ENCODE data around the gene RNF11.

The RNF11 gene

GRCh38 chr1:51266791-51267190 lies 30.7 kb downstream of the RNF11 start:
- DNase-seq: no peak

DNA sequence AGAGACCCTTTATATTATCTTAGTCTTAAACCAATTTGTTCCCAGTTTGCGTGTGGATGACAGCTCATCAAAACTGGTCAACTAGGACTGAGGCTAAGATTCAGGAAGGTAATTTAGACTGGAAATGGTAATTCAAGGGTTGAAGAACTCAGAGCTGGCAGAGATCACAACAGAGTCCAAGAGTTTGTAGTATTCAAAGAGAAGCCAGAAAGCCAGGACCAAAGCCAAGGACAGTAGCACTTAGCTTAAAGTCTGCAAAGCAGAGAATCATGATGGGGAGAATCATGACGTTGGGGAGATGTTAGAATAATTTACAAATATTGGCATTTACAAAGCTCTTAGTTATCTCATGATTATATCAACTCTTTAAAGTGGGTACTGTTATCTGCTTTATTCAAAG lies 32.6 kb downstream of the RNF11 start:
- no peak for DNase-seq

GRCh38 chr1:51270751-51271150 lies 34.7 kb downstream of the RNF11 start:
- no peak for DNase-seq

- DNase-seq: no peak
These were observed 36.8 kb downstream of the RNF11 start for GRCh38 chr1:51272916-51273315.

- no peak for DNase-seq
These were observed 38.6 kb downstream of the RNF11 start for GRCh38 chr1:51274676-51275075.

- no peak for DNase-seq
These were observed 40.2 kb downstream of the RNF11 start for GRCh38 chr1:51276286-51276685.

DNA sequence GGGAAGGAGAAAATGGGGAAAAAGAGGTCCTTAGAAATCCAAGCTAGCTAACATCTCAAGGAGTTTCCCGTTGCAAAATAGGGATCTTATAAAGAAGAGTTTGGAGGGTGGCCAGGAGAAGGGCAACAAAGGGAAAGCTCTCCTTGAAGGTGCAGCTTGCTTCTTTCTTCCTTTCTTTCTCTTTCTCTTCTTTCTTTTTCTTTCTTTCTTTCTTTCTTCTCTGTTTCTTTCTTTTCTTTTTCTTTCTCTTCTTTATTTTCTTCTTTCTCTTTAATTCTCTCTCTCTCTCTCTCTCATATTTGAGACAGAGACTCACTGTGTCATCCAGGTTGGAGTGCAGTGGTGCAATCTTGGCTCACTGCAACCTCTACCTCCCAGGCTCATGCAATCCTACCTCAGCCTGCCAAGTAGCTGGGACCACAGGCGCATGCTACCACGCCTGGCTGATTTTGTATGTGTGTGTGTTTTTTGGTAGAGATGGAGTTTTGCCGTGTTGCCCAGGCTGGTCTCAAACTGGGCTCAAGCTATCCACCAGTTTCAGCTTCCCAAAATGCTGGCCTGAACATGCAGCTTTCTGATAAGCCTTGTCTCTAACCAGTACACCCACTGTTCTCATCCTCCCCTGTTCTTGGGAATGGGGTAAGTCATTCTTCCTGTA lies 44.4 kb downstream of the RNF11 start:
- no peak for DNase-seq

- no peak for DNase-seq
These were observed 45.7 kb downstream of the RNF11 start for GRCh38 chr1:51281807-51282206.

GRCh38 chr1:51282605-51283004 lies 46.5 kb downstream of the RNF11 start:
- no peak for DNase-seq

GRCh38 chr1:51283979-51284378 lies 47.9 kb downstream of the RNF11 start:
- DNase-seq: no peak

- no peak for DNase-seq
These were observed 48.4 kb downstream of the RNF11 start for GRCh38 chr1:51284487-51284954.

GRCh38 chr1:51285055-51285454 lies 49.0 kb downstream of the RNF11 start:
- DNase-seq: no peak

GRCh38 chr1:51287966-51288365 lies 51.9 kb downstream of the RNF11 start:
- no peak for DNase-seq

DNA sequence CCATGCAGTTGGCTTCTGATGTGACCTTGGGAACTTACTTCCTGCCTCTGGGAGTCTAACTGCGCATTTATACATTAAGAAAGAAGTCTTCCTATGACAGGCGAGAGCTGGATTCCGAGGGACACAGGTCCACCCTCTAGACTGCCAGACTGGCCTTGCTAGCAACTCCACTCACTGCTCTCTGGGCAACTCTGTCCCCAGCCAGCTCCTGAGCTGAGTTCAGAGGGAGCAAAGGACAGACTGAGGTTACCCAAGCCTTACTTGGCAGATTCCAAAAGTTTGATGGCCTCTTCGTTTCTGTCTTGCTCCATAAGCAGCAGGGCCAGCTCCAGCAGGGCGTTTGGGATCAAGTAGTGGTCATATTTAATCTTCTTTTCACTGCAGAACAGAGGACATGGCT lies 52.5 kb downstream of the RNF11 start:
- DNase-seq: no peak

DNA sequence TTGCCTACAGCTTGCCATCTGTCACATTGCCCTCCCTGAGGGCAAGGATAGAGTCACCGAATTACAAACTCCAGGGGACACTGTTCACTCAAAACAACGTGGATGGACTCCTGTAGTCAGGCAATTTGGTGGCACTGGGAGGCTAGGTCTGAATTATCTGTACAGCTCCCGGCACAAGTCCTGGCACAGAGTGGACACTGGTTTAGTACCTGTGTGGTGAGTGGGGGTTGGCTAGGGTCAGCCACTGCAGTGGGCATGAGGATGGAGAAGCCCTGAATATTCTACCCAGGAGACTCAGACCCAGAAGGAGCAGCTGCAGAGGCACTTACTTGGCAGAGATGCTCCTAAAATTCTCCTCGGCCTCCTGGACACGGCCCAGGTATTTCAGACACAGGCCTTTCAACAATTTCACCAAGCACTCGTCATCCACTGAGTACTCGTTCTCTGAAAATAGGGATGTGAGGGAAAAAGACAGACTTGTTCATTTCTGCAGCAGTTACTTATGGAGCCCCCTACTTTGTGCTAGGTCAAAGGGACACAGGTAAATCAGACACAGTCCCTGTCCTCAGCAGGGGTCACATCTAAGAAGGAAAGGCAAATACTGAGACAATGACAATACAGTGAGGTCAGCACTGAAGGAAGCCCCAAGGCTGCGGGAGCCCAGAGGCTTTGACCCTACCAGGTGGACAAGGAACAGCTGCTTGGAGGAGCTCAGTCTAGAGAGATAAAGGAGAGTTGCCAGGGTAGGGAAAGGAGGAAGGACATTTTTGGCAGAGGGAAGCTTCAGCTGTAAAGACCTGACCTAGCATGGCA lies 53.8 kb downstream of the RNF11 start:
- DNase-seq: no peak

DNA sequence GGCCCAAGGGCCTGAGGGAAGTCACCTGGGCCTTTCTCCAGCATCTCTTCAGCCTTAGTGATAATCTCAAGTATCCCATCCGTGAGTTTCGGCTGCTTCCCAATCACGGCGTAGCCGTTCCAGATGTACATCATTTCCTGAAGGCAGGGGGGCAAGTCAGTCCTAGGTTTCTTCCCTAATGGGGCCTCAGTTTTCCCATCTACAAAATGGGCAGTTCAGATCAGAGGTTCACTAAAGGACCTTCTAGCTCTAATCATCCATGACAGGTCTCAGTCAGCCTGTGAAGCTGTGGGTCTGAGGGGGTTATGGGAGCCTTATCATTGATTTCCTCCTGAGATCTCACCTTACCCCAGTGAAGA lies 54.4 kb downstream of the RNF11 start:
- no peak for DNase-seq

- DNase-seq: no peak
These were observed 57.9 kb downstream of the RNF11 start for GRCh38 chr1:51293898-51294515.

DNA sequence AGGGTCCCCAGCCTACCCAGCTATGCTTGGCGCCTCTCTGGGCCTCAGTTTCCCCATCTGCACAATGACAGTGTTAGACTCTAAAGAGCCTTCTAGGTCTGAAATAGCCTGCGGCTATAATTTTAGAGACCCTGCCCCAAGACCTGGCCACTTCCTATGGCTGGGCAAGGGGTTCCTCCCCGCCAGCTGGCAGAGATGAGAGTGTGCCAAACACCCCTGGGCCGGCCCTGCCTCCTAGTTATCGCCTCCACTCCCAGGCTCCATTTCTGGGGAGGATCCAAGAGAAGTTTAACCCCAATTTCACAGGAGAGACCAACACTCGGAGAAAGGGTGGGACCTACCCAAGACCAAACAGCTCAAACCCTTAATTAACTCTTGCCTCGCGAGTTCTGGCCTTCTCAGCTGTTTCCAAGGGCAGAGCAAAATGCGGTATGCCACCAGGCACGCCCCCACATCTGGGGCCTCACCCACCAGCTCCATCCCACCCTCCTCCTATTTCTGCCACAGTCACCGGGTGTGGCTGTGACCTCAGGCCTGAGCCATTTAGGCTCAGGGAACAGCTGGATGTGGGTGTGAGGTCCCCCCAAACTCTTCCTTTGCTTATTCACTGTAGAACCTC lies 58.6 kb downstream of the RNF11 start:
- DNase-seq: no peak

DNA sequence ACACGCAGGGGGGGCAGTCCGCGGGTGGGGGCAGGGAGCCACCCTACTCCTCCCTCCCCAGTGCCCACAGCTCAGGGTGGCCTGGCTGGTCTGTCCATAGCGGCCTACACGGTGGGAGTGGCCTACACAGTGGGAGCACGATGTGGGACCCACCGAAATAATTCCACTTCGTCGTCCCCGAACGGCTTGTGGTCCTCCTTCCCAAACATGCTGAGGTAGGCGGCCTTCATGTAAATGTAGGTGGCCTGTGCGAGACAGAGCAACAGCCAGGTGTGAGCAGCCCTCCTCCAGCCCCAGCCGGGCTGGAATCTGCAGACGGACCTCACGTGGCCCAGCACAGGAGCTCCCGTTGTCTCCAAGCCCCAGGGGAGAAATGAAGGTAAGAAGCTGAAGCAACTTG lies 59.9 kb downstream of the RNF11 start:
- no peak for DNase-seq

DNA sequence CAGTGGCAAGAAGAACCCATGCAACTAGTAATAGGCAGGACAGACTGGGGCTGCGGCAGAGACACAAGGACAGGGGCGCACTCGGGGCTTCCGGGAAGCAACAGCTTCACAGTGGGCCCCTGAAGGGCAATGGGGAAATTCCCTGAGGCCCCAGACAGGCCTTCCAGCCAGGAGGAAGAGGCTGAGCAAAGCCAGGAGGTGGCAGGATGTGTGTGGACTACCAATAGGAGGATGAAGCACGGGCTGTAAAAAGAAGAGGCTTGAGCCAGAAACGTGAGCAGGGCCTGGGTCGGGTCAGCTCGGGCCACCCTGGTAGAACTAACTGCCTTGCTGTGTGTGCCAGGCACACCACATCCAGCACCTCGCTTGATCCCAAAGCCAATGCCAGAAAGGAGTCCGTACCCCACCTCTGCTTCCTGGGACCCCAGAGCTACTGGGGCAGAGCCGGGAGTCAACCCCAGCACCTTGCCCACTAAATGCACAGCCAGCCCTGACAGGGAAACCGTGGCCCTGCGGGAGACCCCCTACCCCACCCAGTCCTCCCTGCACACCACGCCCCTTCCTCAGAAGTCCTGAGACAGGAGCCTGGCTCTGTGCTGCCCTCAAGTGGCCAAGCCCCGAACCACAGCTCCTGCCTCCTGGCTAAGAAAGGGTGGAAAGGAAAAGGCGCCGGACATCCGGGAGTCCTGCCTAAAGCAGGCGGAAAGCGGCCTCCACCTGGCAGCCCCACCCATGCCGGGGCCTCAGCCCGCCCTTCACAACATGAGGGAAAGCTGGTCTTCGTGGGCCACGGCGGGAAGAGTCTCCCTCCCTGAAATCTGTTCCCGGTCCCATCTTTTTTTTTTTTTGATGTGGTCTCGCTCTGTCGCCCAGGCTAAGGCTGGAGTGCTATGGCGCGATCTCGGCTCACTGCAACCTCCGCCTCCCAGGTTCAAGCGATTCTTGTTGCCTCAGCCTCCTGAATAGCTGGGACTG lies 60.6 kb downstream of the RNF11 start:
- peak; percentile 2 for DNase-seq

GRCh38 chr1:51297401-51298321 lies 61.6 kb downstream of the RNF11 start:
- DNase-seq: no peak
